GM19455 (cell line): Measurements from ENCODE around the gene DCANP1.
A peak's percentile ranks its signal among the peaks of the same experiment; 100 is the strongest.

ENCODE experiments used
- ATAC-seq: cut with Tn5 transposase; IDR thresholded peaks from one replicate; pipeline ENCODE4 v1.9.1; 2021; ENCODE audit not compliant: unreplicated experiment

Gene DCANP1

DNA sequence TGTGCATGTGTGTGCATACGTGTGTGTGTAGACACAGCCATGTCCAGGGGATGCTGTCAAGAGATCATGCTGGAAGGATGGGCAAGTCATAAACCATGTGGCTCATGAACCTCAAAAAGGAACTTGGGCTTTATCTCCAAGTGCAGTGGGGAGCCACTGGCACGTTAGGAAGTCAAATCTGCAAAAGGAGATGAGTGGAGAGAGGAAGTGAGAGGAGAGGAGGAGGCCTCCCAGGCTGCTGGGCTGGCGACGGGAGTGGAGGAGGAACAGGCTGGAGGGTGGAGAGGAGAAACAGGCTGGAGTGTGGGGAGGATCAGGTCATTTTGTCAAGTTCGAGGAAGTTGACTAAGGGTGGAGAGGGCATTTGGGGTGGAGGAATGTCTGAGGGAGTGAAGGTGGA, 34.2 kb upstream of the DCANP1 start:
- ATAC-seq, result no peak

DNA sequence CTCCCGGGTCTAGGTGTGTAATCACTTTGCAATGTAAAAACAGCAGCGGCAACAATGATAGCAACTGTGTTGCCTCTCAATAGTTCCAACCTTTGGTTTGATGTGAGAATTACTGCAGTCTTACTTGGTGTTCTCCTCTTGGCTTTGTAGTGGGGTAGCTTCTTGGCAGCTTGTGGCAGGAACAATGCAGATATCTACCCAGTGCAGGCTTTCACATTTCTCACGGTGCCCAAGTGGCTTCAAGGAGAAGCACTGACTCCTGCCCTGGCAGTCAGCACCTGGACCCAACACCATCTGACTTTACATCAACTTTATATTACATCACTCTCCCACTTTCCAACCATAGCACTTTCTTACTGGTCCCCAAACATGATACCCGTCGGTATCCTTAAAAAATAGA, 33.4 kb upstream of the DCANP1 start:
- ATAC-seq, result no peak

DNA sequence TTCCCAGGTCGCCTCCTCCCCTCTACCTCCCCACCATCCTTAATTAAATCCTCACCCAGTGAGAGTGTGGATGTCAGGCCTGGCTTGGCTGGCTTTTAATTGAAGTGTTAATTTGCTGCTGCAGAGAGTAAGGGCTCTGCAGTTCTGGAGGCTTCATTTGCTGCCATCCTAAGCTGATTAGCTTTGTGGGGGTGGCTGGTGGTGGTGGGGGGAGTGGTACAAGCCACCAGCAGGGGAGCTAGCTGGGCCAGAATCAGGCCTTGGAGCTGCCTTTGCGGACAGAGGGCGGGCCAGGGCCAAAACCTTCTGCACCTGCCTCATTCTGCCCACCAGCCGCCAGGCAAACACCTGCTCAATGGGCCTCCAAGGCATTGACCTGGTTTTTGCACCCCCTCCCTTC, 31.8 kb upstream of the DCANP1 start:
- ATAC-seq, result no peak

DNA sequence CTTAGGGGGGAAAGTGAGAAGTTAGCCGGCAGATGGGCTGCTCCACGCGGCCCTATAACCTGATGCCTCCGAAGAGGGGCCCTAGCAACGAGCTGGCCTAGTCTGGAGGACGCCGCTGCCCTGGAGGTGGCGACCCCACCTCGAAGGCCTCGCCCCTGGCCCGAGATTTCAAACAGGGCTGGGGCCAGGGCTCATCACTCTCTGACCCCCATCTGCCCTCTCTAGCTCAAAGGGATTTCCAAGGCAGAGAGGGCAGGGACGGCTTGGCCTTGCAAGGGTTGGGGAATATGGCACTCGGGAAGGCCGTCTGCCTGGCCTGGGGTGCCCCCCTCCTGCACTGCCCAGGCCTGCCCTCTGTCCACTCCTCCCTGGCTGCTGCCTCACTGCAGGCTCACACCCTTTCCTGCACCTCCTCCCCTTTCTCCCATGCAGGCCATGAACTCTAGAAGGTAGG, 30.5 kb upstream of the DCANP1 start:
- ATAC-seq, result no peak

DNA sequence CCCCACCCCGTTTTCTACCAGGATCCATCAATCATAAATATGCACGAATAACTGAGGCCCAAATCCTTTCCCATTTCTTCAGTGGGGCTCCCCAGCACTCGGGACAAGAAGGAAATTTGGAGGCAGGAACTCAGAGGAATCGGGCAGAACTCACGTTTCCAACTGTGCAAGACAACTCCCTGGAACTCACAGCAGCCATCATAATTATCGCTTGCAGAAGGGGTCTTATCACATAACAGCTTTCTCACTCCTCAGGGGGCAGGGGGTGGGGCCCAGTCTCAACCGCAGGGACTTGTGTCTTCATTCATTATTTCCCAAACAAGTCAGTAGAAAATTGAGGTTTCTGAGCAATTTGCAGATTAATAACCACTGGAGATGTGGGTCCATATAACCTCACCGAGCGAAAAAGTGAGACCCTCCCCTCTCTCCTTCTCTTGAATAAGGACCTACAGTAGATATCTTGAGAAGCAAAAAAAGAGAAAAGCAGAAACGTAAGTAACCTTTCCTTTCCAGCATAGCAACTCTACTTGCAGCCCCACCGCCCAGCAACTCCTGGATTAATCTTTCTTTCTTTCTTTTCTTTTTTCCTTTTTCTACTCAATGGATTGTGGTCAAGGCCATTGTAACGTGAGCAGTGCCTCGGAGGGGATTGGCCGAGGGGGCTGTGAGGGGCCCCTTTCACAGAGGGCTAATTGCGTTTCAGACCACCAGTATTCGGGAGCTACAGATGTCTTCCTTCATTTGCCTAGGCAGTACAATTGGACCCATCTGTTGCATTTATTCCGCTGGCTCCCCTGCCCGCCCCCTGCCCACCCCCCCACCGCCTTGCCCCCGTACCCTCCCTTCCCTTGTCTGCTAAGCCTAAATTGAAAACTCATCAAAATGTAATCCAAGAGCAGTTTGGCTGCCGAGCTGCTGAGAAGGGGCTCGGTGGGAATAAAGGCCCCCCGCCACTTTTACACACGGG, 29.8 kb upstream of the DCANP1 start:
- no peak for ATAC-seq

DNA sequence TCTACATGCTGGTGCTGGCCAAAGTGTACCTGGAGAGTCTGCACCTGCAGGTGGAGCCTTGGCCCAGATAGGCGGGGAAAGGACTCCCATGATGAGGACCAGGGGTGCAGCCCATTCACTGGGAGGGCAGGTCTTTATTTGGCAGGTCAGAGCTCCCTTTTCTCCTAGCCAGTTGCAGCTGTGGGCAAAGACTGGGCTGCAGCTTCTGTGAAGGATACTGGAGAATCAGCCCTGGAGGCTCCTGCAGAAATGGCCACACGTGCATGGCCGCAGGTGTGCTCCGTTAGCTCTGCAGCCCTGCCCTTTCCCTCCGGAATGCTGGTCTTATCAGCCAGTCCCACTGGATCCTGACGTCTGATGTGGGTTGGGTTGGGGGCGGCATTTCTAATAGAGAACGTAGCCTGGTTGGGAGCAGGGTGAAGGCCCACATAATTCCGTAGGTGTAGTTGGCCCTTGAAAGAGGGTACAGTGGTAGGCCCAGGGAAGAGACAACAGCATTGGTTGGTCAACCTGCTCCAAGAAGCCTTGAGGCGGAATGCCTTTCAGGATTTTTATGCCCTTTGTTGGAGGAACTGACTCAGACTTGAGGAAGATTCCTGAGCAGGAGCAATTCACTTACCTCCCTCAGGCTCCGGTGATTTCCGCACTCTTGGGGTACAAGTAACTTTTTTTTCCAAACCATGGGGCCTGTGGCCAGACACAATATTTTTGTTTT, 27.0 kb upstream of the DCANP1 start:
- no peak for ATAC-seq

DNA sequence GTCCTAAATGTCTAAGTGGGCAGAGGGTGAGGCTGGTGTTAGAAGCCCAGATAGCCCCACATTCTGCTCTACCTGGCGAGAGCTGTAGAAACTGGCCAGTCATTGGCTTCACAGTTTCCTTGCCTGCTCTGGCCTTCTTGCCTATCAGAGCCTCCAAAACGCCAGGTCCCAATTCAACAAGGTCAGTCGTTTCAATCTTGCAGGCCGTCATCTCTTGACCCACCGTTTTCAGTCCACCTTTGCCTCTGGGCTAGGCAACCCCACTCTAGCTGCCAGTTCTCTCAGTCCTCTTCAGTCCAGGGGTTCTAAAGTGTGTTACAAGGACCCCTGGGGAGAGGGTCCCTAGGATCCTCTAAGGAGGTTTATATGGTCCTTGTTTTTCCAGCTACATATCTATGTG, 25.0 kb upstream of the DCANP1 start:
- no peak for ATAC-seq

DNA sequence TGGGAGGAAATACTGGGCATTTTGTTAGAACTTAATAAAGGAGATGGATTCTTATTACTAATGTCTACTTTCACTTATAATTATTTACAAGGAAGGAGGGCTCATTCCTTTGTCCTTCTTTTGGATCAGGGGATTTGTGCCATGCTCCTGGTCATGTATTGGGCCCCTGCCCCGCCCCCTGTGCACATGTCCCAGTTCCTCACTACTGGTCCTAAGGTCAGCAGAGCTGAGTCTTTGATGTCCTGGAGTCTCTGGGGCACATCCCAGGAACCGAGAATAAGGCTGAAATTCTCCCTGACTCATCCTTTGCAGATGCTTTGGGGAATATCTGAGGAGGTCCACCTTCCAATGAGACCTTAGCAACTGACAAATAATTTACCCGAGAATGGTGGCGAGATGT, 24.6 kb upstream of the DCANP1 start:
- ATAC-seq, result no peak

DNA sequence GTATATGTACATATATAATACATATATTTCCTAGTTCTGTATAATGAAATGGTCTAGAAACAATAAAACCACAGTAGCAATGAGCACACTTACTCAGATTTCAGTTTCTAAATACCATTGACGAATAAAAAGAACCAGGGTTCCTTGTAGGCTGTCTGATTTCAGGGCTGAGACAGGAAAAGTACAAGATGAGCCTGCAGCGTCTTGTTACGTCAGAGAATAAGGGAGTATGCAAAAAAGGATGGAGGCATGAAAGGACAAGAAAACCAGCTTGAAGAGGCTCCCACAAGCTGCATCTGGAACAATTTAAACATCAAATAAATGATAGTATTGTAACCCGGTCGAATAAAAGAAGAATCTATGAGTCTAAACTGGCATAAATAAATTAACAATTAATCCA, 22.8 kb upstream of the DCANP1 start:
- no peak for ATAC-seq

DNA sequence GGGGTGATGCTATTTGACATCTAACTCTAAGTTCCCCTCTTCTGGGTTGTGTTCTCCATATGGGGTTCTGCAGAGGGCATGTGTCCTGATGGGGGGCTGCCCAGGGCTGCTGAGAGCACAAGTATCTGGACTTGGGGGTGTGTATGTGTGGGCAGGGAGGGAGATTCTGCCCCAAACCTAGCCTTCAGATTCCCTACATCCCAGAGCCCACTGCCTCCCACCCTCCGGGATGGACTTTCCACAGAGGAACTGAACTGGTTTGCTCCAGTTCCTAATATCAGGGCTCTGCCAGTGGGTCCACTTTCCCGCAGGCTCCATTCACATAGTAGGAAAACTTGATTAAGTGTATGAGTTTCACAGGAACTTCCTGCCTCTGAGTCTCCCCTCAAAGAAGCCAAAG, 21.4 kb upstream of the DCANP1 start:
- no peak for ATAC-seq

DNA sequence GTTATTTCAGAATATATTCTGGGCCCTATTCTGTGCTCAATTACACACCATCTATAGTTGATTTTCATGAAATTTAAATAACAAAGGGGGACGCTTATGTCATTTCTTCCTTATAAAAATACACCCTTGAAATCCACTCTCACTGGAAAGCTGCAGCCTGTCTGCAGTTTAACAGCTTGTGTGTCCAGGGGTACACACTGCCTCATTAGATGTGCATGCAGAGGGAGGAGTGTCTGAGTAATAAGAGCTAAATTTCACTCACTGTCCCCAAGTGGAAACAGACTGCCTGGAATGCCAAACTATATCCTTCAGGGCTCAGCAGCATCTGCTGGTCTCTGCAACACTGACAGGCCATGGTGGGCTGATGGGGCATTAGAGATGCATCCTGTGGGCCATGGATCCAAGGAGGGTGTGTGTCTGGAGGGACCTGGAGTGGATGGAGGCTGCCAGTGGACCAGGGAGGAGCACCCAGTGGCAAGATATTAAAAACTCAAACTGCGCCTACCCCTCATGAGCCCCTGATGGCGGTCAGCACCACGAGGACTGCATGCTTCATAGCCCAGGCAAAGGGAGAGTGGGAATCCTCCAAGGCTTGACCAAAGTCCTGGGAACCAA, 20.8 kb upstream of the DCANP1 start:
- ATAC-seq, result no peak

DNA sequence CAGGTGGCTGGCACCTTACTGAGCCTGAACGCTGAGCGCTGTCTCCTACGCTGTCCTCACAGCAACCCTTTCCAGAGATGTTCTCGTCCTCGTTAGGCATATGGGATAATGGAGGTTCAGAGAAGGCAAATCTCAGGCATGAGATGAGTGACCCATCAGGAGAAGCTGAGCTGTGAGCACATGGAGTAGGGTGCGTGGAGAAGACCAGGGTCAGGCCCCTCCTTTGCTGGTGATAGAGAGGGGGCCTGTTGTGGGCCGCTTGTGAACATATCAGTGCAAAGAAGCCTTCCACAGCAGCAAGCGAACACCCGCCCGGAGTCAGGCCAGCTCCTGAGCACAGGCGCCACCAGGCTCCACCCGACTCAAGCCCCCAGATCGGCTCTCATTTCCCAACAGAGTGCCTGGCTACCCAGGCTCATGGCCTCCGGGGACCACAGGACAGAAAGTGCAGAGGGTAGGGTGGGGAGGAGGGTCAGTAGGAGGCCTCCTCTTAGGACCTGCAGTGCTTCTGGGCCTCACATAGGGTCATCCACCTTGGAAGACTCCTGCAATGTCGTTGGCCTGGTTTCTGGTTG, 20.0 kb upstream of the DCANP1 start:
- no peak for ATAC-seq

DNA sequence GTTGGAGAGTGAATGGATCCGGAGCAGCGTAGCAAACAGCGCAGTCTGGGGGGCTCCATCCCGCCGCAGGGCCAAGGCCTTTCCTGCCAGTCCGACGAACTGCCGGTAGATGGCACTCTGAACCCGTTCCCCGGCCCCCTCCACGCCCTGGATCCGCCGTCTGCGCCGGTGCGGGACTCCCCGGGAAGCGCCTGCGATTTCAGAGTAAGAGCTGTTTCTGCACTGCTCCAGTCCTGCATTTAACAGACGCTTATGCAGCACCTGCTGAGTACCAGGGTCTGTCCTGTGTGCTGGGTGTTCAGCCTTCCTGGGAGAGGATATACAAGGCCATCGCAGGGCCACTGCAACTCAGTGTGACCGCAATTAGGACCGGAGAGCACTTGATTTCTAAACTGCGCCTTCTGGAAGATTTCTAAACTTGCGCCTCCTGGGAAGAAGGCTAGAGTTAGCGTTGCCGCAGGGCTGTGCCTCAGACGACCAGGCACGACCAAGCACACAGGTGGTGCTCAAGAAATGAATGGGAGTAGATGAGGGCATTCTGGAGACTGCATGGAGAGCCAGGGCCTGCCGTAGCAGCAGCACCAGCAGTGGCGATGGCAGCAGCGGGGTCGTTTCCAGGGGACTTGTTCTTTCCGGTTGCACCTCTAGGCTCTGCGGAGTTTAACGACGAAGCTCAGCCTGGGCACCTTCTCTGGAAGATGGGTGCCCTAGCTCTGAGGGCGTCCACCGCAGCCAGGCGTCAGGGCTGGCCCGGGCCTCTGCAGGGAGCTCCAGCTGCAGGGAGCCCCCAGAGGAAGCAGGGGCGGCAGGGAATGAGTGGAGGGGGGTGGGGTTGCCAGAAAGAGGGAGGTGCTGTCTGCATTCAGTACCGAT, 19.3 kb upstream of the DCANP1 start:
- peak; percentile 56 for ATAC-seq

DNA sequence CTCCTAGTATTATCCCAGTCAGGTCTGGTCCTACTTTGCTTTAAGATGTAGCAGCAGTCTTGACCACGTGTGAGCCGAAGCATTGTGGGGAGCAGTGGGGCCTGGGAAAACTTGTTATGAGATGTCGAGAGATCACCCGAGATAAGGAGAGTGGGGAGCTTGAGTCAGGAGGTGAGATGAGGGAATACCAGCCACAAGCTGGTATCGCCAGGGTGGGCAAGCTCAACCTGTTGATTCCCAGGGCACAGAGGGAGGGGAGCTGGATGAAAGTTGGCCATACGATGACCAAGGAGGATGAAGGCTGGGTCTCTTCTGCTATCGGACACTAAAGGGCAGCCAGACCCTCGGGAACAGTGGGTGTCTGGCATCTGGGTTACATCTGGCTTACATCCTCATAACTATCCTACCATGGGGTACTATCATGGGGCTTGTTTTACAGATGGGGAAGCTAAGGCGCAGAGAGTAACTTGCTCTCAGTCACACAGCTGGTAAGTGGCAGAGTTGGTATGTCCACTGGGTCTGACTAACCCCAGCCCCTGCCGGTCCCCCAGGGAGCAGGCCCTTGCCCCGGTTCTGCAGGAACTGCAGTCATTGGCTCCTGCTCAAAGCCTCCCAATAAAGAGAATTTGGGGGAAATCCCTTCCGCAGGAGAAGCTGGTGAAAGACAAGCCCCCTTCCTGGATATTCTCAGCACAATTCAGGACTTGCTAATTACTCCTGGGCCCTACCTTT, 18.4 kb upstream of the DCANP1 start:
- no peak for ATAC-seq

DNA sequence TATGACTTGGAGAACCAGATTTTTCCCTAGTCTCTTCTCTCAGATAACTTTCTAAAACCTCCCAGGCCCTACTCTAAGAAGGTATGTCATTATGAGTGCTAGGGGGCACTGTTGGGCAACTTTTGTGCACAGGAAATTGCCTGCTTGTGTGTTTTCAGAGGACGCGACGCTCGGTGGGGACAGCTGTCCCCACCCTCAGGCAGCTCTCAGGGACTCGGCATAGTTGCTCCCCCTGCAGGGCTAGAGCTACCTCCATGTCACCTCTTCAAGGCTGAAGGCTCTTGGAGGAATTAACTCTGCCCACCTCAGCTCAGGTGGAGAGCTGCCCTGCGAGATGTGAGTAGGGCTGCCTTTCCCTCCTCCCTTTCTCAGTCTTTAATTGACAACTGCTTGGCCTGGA, 15.2 kb upstream of the DCANP1 start:
- no peak for ATAC-seq

DNA sequence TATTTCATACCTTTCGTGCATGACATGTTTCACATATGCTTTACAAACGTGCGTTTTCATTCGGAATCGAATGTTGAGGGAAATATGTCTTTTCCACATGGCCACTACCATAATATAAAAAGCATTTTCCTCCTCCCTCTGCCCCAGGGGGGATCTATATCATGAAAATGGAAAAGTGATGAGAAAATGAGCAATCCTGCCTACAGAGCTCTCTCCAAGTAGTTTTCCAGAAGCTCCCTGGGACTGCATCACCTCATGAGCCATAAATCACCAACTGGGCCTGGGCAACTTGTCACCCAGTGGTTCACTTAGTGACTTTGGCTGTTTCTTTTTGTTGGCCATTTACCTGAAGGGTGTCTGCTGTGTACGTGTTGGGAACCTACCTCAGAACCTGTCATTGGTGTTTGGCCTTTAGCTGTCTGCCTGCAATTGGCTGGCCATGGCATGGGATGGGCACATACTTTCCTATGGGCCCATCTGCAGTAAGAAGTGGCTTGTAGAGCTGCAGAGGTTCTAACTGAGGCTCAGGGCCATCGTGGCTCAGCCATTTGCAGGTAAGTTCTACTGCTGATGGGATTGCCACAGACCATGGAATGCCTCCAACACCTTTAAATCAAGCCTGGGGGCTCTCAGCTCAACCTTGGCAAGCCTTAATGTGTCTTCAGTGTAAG, 14.5 kb upstream of the DCANP1 start:
- ATAC-seq, result no peak

DNA sequence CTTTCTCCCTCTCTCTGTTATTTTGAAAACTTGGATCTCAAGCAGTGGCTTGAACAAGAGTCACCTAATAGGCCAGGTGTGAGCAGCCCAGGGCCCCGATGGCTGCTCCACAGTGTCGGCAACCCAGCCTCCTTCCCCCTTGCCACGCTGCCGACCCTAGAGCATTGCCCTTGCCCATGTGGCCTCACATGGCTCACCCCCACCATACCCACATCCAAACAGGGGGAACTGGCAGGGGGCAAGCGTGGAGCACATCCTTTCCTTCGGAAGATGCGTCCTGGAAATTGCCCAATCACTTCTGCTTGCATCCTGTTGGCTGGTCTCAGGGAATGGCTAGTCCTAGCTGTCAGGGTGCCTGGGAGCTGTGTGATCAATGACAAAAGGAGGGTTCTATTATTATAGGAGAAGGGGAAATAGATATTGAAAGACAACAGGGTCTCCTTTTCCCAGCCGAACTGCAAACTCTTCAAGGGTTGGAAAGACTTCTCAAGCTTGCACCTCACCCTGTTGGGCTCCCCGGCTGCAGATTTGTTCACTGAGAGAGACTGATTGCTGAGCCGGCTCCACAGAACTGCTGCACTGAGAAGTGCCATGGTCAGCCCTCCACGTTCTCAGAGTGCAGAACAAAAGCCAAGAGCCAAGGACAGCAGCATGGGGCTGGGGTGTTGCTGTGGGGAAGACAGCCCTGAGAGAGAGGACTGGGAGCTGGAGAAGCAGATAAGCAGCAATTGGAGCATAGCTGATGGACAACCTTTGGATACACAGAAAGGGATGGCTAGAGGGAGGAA, 13.3 kb upstream of the DCANP1 start:
- ATAC-seq, result no peak

DNA sequence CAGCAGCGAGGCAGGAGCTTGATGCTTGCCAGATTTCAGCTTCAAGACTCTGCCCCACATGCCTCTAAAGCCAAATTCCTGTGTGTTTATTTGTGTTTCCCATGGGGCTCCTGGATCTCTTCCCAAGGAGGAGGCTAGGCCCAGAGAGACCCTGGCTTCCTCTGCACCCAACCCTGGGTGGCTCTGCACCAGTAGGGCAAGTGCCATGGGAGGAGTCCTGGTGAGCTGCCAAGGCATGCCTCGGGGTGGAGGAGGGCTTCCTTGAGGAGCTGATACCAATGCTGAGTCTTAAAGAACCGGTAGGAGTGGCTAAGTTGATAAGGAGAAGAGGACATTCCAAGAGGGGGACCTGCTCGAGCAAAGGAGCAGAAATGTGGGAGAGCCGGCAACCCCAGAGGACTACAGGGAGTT, 11.8 kb upstream of the DCANP1 start:
- ATAC-seq, result no peak
